ENCODE measurements around the gene MAT1A.

DNA sequence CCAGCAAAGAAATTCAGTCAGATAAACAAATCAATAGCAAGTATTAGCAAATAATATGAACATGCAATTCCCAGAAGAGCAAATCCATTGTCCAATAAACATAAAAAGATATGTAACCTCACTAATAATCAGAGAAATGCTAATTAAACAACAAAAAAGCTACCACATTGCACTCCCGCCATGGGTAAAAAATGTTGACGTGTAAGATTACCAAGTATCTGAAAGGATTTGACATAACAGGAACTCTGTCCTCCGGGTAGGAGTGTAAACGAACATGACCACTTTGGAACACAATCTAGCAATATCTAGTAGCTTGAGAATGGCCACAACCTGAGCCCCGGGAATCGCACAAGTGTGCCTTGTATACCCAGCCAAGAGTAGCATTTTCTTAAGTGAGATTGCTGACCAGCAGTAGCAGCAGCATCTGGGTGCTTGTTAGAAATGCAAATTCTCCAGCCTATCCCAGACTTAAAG, 35.5 kb upstream of the MAT1A start:
- TF ChIP-seq CTCF (IDR thresholded peaks at IDR 0.05 in 8 of 11, conservative IDR thresholded peaks at IDR 0.05 in 3 of 11) = no peak
- no peak for TF ChIP-seq POLR2AphosphoS5 (IDR thresholded peaks at IDR 0.05)
